Glomerular visceral epithelial cell (primary cell): Measurements from ENCODE around the gene RAB11FIP3.
A peak's percentile ranks its signal among the peaks of the same experiment; 100 is the strongest.
"Not testable (repeated sequence)": the region's sequence is repeated elsewhere in the genome, so short reads cannot be mapped to it uniquely, and the experiment has no call there.

Experiments
- DNase-seq: peaks from one replicate; pipeline ENCODE4 v3.0.0-alpha.2; 2016; ENCODE audit errors: extremely low spot score

The RAB11FIP3 gene

DNA sequence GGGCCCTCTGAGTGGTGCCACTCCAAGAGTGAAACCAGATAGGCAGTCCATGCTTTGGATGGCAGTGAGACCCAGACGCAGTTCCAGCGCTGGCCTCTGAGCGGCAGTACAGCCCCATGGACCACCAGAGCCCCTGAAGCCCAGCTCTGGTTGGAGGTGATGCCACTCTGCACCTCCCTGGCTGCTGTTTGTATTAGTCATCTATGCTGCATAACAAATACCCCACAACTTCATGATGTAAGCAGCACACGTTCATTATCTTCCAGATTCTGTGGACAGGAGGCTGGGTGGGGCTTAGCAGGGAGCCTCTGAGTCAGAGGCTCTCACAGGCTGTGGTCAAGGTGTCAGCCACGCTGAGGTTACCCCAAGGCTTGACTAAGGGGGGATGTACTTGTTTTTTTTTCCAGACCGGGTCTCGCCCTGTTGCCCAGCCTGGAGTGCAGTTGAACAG, 33.5 kb upstream of the RAB11FIP3 start:
- peak; percentile 88 for DNase-seq

DNA sequence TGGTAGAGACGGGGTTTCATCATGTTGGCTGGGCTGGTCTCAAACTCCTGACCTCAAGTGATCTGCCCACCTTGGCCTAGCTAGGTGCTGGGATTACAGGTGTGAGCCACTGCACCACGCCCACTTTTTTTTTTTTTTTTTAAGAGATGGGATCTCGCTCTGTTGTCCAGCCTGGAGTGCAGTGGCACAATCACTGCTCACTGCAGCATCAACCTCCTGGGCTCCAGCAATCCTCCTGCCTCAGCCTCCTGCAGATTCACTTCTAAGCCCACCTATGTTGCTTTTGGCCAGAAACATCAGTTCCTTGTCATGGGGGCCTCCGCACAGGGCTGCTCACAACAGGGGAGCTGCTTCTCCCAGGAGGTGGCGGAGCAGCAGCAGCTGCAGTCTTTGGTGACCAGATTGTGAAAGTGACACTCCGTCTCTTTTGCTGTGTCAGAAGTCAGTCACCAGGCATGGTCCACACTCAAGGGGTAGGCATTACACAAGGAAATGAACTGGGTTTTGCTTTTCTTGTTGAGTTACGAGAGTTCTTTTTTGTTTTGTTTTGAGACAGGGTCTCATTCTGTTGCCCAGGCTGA, 32.9 kb upstream of the RAB11FIP3 start:
- no peak for DNase-seq

DNA sequence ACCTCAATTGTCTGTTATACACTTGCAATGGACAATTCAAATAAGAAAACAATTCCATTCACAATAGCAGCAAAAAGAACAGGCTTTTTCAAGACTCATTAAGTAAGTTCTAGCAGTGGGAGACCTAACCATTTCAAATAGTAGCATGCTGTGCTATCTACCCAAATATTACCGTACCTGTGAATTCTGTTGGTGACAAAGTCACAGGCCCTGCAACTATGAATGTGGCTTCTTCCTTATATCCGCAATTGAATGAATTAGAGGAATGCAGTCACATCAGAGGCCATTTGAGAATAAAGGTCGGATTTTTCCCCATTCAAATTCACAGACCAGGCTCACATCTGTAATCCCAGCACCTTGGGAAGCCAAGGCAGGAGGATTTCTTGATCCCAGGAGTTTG, 29.2 kb upstream of the RAB11FIP3 start:
- no peak for DNase-seq

DNA sequence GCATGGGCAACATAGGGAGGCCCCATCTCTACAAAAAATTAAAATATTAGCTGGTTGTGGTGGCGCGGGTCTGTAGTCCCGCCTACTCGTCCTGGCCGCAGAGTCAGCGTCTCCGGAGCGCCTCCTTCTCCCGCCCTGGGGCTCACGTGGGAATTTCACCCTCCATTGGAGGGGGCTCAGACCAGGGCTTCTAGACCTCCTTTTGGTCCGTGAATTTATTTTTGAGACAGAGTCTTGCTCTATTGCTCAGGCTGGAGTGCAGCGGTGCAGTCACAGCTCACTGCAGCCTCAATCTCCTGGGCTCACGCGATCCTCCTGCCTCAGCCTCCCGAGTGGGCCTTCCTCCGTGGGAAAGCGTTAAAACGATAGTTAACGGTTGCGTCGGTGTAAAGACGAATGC, 28.8 kb upstream of the RAB11FIP3 start:
- no peak for DNase-seq

DNA sequence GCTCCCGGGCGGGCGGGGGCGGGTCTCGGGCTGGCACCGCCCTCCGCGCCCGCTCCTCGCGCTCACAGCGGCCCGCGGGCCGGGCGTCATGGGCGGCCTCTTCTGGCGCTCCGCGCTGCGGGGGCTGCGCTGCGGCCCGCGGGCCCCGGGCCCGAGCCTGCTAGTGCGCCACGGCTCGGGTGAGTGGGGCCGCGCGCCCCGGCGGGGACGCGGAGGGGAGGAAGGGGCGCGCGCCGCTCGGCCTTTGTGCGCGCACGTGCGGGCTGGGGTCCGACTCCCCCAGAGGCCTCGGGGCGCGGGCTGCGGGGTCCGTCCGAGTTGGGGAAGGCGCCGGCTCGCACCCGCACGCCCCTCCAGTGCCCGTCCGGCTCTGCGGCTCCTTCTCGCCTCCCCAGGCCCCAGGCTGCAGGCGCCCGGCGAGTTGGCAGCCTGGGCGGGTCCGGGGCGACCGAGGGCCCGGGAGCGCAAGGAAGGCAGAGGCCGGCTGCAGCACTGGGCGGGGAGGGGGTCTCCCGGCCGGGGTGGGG, 28.3 kb upstream of the RAB11FIP3 start, which contains the start of gene NME4:
Gene NME4, plus strand, starts transcription at position 65 of the 527 bp plus-strand sequence. Its CDS starts 24 bp downstream, at position 89.
- no peak for DNase-seq

DNA sequence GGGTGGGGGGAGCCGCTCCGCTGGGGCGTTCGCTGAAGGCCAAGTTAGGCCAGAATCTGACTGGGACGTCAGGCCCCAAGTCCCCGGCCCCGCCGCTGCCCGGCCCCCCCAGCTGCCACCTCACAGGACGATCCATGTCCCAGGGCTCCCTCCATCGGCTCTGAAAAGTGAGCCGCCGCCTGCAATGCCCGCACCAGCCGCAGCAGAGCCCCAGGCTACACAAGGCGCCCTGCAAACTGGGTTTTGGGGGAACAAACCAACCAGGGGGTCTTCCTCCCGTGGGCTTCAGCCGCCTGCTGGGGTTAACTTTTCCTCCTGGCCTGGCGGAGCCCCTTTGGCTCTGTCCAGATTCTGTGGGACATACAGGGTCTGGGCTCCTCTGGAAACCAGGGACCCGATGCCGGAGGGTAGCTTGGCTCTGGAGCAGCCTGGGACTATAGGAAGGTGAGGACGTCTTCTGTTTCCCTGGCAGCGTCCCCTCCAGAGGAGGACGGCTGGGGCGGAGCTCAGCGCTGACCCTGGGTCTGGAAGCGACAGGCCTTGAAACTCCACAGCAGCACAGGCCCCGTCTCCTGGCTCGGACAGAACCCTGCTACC, 27.6 kb upstream of the RAB11FIP3 start:
- DNase-seq = peak; percentile 46

DNA sequence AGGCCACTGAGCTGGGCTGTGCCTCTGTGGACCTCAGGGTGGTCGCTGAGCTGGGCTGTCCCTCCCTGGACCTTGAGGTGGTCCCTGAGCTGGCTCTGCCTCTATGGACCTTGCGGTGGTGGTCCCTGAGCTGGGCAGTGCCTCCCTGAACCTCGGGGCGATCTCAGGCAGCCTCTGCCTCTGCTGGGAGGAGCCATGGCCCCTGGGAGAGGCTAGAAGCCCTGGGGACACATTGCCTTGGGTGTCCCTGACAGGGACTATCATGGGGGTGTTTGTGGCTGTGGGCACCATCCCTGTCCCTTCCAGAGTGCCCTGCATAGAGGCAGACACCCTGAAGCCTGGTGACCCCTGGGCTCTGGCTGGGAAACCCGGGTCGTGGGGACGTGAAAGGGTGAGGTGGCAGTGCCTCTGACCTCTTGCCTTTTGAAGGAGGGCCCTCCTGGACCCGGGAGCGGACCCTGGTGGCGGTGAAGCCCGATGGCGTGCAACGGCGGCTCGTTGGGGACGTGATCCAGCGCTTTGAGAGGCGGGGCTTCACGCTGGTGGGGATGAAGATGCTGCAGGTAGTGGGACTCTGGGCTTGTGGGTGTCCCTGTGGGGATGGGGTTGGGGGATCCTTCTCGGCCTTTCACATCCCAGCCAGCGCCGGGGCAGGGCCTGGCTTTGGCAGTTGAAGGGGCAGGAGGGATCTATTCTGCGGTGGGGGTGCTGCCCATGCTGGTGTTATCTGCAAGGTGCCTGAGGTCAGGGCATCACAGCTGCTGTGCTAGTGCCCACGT, 26.7 kb upstream of the RAB11FIP3 start:
- no peak for DNase-seq

DNA sequence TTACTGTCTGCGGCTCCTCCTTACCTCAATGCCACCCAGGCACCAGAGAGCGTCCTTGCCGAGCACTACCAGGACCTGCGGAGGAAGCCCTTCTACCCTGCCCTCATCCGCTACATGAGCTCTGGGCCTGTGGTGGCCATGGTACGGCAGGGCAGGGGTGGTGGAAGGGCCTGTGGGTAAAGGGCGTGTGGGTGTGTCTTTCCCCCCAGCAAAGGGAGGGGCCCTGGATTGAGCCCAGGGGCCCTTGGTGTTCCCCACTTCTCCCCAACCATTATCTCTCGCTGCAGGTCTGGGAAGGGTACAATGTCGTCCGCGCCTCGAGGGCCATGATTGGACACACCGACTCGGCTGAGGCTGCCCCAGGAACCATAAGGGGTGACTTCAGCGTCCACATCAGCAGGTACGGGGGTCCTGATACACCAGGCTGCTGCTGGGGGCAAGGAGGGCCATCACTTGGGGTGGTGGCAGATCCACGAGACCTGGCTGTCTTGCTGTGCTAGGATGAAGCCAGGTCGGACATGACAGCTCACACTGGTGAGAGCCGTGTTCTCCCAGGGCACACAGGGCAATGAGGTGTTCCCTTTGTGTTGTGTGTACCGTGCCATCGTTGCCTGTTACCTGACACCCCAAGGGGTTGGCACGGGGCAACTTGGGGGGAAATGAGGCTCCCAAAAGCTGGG, 26.0 kb upstream of the RAB11FIP3 start:
- no peak for DNase-seq

DNA sequence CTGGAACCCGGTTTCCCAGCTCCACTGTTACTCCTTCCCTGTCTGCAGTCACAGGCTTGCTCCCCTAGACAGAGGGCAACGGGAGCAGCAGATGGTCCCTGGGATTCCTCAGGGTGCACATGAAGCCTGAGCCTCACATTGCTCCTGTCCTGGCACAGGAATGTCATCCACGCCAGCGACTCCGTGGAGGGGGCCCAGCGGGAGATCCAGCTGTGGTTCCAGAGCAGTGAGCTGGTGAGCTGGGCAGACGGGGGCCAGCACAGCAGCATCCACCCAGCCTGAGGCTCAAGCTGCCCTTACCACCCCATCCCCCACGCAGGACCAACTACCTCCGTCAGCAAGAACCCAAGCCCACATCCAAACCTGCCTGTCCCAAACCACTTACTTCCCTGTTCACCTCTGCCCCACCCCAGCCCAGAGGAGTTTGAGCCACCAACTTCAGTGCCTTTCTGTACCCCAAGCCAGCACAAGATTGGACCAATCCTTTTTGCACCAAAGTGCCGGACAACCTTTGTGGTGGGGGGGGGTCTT, 25.3 kb upstream of the RAB11FIP3 start:
- DNase-seq = no peak

DNA sequence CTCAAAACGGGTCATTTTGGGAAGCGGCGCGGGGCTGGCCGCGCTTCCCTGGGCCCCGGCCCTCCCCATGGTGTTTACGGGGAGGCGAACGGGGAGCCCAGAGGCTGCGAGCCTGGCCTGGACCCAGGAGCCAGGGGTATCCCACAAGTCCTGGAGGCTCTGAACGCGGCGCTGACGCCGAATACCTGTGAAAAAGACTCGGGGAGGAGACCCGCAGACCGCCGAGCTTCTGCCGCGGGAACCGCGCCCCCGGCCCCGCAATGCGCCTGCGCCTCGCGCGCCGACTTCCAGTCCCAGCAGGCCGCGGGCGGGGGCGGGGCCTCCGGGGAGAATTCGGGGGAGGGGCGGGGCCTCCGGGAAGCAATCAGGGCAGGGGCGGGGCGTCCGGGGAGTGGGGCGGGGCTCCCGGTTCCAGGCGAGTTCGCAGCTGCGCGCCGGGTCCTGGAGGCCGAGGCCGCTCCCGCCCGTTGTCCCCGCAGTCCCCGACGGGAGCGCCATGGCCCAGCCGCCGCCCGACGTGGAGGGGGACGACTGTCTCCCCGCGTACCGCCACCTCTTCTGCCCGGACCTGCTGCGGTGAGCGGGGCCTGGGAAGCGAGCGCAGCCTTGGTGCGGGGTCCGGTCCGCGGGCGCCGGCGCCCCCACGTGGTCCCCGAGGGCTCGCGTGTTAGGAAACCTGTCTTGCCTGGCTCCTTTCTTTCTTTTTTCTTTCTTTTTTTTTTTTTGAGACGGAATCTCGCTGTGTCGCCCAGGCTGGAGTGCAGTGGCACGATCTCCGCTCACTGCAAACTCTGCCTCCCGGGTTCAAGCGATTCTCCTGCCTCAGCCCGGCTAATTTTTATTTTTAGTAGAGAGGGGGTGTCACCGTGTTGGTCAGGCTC, 23.7 kb upstream of the RAB11FIP3 start, which contains the start of gene DECR2:
Gene DECR2, plus strand, starts transcription at position 418 of the 881 bp plus-strand sequence. Its CDS starts 79 bp downstream, at position 497.
- DNase-seq = peak; percentile 93

DNA sequence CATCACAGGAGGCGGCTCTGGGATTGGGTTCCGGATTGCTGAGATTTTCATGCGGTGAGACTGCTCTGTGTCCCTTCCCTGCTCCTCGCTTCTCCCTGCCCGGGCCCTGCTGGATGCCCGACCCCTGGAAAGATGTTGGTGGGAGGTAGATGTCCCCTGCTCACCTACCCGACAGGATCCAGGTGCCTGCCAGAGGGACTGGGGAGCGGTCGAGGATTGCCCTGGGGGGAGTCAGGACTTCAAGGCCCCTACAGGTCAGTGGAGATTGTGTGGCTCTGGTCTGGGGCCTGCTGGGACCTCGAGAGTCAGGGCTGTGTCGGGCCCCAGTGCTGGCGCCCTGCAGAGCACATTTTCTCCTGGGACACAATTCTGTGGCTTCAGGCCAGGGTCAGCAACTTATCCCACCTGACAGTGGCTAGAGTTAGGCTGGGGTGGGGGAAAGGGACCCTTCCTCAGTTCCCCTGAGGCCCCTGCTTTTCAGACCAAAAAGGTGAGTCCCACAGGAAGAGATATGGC, 20.4 kb upstream of the RAB11FIP3 start:
- DNase-seq = no peak

DNA sequence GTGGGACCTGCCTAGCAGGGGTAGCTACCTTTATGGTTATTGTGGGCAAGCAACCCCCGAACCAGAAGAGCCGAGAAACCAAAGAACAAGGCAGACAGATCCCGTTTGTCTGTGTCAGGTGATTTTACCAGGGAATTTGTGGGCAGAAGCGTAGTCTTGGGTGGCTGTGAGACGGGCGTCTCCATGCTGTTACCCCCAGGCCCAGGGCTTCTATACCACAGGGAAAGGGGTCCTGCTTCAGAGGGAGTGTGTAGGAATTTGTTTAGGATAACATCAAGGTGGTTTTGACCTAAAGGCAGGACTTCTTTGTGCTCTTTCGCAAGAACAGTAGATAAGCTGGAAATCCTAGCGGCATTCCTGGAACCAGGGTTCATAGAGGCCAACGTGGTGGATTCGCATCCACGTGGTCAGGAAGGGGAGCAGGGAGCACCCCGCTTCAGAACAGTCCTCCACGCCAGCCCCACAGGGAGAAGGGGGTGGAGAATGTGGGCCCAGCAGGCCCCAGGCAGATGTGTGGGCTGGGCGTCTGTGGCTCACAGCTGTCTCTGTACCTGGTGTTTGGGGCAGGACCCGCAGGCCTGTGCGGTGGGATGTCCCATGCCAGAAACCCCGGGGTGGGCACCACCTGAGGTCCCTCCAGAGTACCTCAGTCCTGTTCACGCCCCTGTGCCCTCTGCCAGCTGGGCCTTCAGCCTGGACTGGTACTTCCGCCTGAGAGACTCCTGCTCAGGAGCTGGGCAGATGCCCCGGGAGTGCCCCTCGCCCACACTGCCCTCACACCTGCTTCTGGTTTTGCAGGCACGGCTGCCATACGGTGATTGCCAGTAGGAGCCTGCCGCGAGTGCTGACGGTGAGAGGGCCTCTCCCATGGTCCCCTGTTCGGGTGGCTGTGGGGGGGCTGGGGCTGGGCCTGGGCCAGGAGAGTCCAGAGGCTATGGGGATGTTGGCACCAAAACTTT, 19.6 kb upstream of the RAB11FIP3 start:
- no peak for DNase-seq

DNA sequence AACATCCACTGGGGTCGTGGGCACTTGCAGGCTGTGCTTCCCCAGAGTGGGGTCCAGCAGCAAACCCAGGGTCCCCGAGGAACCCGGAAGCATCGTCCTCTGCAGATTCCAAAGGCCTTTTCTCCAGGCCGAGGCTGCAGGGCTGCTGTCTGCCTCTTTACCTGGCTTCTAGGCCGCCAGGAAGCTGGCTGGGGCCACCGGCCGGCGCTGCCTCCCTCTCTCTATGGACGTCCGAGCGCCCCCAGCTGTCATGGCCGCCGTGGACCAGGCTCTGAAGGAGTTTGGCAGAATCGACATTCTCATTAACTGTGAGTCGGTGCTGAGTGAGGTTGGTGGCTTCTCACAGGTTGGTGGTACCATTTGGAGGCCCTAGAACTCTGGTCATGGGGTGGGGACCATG, 18.2 kb upstream of the RAB11FIP3 start:
- DNase-seq = no peak

DNA sequence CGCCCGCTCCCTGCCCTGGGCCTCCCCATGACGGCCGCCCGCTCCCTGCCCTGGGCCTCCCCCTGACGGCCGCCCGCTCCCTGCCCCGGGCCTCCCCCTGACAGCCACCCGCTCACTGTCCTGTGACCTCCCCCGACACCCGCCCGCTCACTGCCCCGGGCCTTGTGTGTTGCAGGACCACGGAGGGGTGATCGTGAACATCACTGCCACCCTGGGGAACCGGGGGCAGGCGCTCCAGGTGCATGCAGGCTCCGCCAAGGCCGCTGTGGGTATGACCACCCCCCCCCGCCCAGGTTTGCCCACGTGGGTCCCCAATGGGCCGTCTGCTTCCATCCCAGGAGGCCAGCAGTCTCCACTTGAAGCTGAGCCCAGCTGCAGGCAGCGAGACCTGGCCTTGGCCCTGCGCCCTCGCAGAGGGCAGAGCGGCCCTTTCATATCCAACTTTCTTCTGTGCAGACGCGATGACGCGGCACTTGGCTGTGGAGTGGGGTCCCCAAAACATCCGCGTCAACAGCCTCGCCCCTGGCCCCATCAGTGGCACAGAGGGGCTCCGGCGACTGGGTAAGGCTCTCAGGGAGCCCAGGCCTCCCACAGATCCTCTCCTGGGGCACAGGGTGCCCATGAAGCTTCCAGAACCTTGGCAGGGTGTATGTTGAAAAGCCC, 14.8 kb upstream of the RAB11FIP3 start:
- DNase-seq = no peak

DNA sequence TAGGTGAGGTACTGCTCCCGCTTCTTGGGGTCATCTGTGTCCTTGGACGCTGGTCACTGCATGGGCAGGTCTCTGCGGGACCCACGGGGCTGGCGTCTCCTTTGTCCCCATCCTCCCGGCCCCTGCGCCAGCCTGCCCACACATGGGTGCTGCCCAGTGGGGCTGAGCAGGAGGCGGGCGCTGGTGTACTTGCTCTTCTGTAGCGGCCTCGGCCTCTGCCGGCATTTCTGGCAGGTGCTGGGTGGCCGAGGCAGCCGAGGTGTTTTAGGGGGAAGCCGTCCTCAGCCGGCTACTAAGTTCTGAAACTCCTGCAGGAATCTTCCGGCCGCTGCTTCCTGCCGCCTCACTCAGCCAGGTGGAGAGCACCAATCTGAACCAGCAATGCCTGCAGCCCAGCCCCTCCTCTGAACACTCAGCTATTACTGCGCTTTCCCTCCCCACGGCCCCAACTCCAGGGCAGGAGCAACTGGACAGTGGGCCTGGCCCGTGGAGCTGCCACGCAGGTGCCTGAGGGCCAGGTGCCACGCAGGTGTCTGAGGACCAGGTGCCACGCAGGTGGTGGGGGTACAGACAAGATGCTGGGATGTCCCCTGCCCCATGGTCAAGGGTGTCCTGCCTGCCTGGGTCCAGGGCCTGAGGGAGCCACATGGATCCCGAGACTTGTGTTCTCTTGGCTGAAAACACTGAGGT, 13.7 kb upstream of the RAB11FIP3 start:
- DNase-seq = no peak

DNA sequence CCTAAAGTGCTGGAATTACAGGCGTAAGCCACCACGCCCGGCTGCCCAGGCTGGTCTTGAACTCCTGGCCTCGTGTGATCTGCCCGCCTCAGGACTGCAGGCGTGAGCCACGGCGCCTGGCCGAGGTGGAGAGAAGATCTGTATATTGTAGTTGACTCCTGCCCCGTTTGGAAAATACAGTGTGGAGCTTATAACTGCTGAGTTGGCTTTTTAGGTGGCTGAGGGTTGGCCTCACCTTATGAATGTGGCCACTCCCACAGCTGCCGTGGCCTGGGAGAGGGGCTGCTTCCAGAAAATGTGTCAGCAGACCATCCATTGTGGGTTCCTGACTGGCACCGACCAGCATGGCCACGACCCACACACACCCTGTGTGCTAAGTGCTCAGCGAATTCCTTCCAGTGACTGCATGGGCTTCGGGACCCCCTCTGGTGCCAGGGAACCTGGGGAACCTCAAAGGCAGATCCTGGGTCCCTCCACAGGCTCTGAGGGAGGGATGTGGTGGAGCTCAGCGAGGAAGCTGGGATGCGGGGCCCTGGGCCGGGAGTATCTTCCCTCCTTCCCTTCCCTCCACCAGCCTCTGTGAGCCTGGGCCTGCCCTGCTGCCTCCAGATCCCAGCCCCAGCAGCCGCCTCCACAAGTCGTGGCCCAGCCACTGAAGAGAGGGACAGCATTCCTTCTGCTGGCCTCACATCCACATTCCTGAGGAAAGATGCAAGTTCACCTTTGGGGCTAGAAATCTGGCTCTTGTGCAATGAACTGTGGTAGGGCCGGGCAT, 10.9 kb upstream of the RAB11FIP3 start:
- DNase-seq = peak; percentile 14

DNA sequence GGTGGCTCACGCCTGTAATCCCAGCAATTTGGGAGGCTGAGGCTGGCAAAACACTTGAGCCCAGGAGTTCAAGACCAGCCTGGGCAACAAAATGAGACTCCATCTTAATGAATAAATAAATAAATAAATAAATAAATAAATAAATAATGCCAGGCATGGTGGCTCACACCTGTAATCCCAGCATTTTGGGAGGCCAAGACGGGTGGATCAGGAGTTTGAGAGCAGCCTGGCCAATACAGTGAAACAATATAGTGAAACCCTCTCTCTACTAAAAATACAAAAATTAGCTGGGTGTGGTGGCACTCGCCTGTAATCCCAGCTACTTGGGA, 10.3 kb upstream of the RAB11FIP3 start:
- DNase-seq = not testable (repeated sequence)

DNA sequence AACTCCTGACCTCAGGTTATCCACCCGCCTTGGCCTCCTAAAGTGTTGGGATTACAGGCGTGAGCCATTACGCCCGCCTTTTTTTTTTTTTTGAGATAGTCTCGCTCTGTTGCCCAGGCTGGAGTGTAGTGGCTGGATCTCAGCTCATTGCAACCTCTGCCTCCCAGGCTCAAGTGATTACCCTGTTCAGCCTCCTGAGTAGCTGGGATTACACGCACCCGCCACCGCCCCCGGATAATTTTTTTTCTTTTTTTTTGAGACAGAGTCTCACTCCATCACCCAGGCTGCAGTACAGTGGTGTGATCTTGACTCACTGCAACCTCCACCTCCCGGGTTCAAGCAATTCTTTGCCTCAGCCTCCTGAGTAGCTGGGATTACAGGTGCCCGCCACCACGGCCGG, 3.3 kb upstream of the RAB11FIP3 start:
- not testable (repeated sequence) for DNase-seq
